Glutamatergic neuron (in vitro differentiated cells): ENCODE results near the gene TUSC1. TPM values are rescaled to one million over a fixed set of nuclear protein-coding genes. Genes with fewer than 3 reads are reported as not detected.
"Not testable (repeated sequence)": the region's sequence is repeated elsewhere in the genome, so short reads cannot be mapped to it uniquely, and the experiment has no call there.

Experiments
- DNase-seq: peaks from one replicate; pipeline ENCODE4 v3.0.0; 2022
- H3K27ac Mint-ChIP-seq: one replicate; pipeline ENCODE4 v1.8.0; 2020; ENCODE audit warnings: mild to moderate bottlenecking, mixed read lengths, inconsistent platforms; ENCODE audit not compliant: unreplicated experiment
- H3K27me3 Mint-ChIP-seq: one replicate; pipeline ENCODE4 v1.8.0; 2020; ENCODE audit warnings: mild to moderate bottlenecking, moderate library complexity, mixed read lengths, inconsistent platforms; ENCODE audit not compliant: unreplicated experiment
- H3K36me3 Mint-ChIP-seq: one replicate; pipeline ENCODE4 v1.8.0; 2020; ENCODE audit warnings: mild to moderate bottlenecking, mixed read lengths, inconsistent platforms; ENCODE audit not compliant: unreplicated experiment
- H3K4me1 Mint-ChIP-seq: one replicate; pipeline ENCODE4 v1.8.0; 2020; ENCODE audit warnings: mild to moderate bottlenecking, low read depth, mixed read lengths, inconsistent platforms; ENCODE audit not compliant: unreplicated experiment
- H3K4me3 Mint-ChIP-seq: one replicate; pipeline ENCODE4 v1.8.0; 2020; ENCODE audit warnings: mild to moderate bottlenecking, mixed read lengths, inconsistent platforms; ENCODE audit not compliant: unreplicated experiment
- H3K9me3 Mint-ChIP-seq: one replicate; pipeline ENCODE4 v1.8.0; 2020; ENCODE audit warnings: mild to moderate bottlenecking, moderate library complexity, mixed read lengths, inconsistent platforms; ENCODE audit not compliant: unreplicated experiment
- total RNA-seq: library from RNA; stranded (reverse); fragmentation: NEBNext Ultra II Directional; extraction: Animal tissue kit (Norgen Biotek cat#: 25700); gene quantifications from one replicate; pipeline ENCODE4 v1.2.1, GENCODE V29; 2021; ENCODE audit not compliant: unreplicated experiment
- TF ChIP-seq, protein P1 (sequence below): fragments of 200-600 bp; sonication (generic); IDR thresholded peaks from one replicate; pipeline ENCODE4 v1.5.0; 2021; ENCODE audit not compliant: partially characterized antibody, unreplicated experiment

Gene TUSC1
- total RNA-seq, 1 donor from 2014 or later, result 7.4 TPM

DNA sequence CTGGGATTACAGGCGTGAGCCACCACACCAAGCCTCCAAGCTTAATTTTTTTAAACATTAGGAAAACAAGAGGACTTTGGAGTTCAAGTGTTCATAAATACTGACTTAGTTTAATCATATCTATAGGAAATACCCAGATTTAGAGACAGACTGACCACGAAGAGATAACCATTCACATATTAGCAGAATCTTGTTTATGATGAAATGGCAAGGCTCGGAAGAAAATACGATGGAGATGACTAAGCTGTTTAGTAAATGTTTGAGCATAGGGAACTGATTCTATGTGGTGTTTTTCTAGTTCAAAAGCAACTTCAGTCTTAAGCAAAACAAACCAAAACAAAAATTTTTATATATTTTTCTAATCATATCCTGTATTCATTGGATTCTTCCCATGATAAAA, 13.5 kb upstream of the TUSC1 start:
- no peak overlapping the region for H3K4me3 Mint-ChIP-seq
- no peak overlapping the region for H3K27ac Mint-ChIP-seq
- no peaks in the 10 kb centered on the region for H3K27me3 Mint-ChIP-seq
- no peaks in the 10 kb centered on the region for H3K9me3 Mint-ChIP-seq
- H3K36me3 Mint-ChIP-seq, result no peaks in the 10 kb centered on the region
- H3K4me1 Mint-ChIP-seq, result no peaks in the 10 kb centered on the region
- TF ChIP-seq, protein P1, sequence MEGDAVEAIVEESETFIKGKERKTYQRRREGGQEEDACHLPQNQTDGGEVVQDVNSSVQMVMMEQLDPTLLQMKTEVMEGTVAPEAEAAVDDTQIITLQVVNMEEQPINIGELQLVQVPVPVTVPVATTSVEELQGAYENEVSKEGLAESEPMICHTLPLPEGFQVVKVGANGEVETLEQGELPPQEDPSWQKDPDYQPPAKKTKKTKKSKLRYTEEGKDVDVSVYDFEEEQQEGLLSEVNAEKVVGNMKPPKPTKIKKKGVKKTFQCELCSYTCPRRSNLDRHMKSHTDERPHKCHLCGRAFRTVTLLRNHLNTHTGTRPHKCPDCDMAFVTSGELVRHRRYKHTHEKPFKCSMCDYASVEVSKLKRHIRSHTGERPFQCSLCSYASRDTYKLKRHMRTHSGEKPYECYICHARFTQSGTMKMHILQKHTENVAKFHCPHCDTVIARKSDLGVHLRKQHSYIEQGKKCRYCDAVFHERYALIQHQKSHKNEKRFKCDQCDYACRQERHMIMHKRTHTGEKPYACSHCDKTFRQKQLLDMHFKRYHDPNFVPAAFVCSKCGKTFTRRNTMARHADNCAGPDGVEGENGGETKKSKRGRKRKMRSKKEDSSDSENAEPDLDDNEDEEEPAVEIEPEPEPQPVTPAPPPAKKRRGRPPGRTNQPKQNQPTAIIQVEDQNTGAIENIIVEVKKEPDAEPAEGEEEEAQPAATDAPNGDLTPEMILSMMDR, result no peak
- no peak for DNase-seq

DNA sequence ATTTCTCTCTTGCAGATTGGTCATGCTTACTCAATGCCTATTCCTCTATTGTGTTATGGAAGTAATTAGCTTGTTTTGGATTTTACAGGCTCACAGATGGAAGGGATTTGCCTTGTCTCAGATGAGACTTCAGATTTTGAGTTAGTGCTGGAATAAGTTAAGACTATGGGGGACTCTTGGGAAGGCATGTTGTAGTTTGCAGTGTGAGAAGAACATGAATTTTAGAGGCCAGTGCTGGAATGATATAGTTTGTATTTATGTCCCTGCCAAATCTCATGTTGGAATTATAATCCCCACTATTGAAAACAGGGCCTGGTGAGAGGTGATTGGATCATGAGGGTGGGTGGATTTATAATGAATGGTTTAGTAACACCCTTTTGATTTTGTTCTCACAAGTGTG, 6.1 kb upstream of the TUSC1 start:
- H3K27ac Mint-ChIP-seq, result no peak overlapping the region
- no peak overlapping the region for H3K4me3 Mint-ChIP-seq
- H3K27me3 Mint-ChIP-seq, result no peaks in the 10 kb centered on the region
- no peak for DNase-seq
- TF ChIP-seq, protein P1, result no peak
- no peaks in the 10 kb centered on the region for H3K36me3 Mint-ChIP-seq
- no peaks in the 10 kb centered on the region for H3K9me3 Mint-ChIP-seq
- H3K4me1 Mint-ChIP-seq, result no peaks in the 10 kb centered on the region

DNA sequence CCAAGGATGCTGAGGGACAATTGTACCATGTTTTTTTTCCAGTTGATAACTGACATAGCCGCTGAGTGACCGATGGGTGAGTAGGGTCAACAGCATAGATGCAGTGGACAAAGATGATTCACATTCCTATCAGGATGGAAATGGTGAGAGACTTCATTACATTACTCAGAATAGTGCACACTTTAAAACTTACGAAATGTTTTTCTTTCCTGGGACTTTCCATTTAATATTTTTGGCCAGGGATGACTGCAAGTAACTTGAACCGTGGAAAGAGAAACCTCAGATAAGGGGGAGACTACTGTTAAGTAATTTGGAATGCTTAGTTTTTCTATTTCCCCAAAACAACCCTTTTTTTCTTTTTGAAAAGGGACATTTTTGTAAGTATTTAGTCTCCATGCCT, 3.0 kb upstream of the TUSC1 start:
- TF ChIP-seq, protein P1, result no peak
- no peak overlapping the region for H3K4me3 Mint-ChIP-seq
- no peaks in the 10 kb centered on the region for H3K27me3 Mint-ChIP-seq
- DNase-seq, result no peak
- no peaks in the 10 kb centered on the region for H3K36me3 Mint-ChIP-seq
- peaks cover 3% of the 10 kb centered on the region for H3K9me3 Mint-ChIP-seq
- H3K4me1 Mint-ChIP-seq, result peaks cover 4% of the 10 kb centered on the region
- H3K27ac Mint-ChIP-seq, result no peak overlapping the region

DNA sequence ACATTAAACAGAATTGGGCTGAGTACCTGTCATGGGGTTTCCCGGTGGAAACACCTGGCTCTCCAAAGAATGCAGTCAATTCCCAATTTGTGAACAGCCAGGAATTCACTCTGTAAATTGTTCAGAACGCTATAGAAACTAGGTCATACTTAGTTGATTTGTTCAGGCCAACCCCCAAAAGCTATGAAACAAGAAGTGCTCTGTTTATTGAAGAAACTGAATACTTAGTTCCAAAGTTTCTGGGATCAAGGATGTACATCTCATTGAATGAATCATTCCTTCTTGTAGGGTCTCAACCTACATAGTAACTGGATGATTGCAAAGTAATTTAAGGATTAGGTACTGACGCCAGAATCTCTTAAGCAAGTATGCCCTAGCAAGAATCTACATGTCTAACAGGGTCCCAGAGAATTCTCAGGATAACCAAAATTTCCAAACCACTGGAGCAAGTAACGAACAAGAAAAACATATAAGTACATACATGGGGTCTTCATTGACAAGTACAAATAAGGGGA, 659 bp upstream of the TUSC1 start:
- Mint-ChIP-seq H3K4me1 (peaks cover 4% of the 10 kb centered on the region), H3K9me3 (peaks cover 3% of the 10 kb centered on the region), H3K36me3 (no peaks in the 10 kb centered on the region), H3K4me3 (peak overlapping the region; percentile 76), H3K27me3 (no peaks in the 10 kb centered on the region), H3K27ac (no peak overlapping the region)
- TF ChIP-seq, protein P1, result no peak
- DNase-seq, result no peak

DNA sequence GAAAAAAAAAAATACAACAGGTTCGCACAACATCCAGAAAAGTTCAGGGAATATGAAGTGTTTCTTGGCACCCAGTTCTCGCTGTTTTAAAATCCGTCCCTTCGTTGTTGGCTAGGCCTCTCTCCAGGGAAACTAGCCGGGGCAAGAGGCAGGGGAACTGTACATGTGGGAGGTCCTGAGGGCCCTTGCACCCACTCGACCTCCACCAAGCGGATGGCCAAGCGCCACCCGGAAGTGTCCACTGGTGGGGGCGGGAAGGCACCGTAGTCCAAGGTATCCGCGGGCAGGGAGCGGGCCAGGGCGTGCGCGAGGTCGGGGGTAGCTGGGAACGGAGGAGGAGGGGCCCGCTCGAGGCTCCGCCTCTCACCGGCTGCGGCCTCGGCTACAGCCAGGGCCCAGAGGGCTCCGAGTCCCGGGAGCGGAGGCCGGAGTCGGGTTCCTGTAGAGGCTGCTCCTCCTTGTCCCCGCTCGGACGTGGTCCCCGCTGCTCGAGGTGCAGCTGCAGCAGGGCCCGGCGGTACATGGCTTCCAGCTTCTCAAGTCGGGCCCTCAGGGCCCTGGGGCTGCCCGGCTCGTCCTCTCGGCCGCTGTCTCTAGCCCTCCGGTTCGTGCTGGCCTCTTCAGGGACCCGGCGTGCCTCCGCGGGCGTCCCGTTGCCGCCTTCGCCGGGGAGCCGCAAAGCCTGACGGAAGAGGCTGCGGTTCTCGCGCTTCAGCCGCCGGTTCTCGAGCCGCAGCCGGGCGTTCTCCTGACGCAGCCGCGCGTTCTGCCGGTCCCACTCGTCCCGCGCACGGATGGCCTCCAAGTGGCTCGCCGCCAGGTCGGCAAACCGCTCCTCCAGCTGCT, 720 bp downstream of the TUSC1 start:
- TF ChIP-seq, protein P1, result no peak
- H3K4me1 Mint-ChIP-seq, result peaks cover 4% of the 10 kb centered on the region
- DNase-seq, result peak; percentile 80
- no peaks in the 10 kb centered on the region for H3K27me3 Mint-ChIP-seq
- peak overlapping the region; percentile 31 for H3K27ac Mint-ChIP-seq
- no peaks in the 10 kb centered on the region for H3K36me3 Mint-ChIP-seq
- H3K9me3 Mint-ChIP-seq, result peaks cover 3% of the 10 kb centered on the region
- H3K4me3 Mint-ChIP-seq, result peak overlapping the region; percentile 82

DNA sequence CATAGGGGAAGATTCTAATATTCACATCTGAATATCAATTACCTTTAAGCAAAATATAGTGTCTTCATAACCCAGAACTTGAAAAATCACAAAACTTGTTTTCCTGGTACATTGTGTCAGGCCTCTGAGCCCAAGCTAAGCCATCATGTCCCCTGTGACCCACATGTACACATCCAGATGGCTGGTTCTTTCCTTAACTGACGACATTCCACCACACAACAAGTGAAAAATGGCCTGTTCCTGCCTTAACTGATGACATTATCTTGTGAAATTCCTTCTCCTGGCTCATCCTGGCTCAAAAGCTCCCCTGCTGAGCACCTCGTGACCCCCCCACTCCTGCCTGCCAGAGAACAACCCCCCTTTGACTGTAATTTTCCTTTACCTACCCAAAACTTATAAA, 2.4 kb downstream of the TUSC1 start:
- H3K4me1 Mint-ChIP-seq, H3K36me3 Mint-ChIP-seq, H3K27me3 Mint-ChIP-seq, H3K9me3 Mint-ChIP-seq, DNase-seq, H3K27ac Mint-ChIP-seq, H3K4me3 Mint-ChIP-seq: not testable (repeated sequence)
